GM23338 (cell line): ENCODE data around the gene BHLHA15. TPM values are rescaled to one million over a fixed set of nuclear protein-coding genes. Genes with fewer than 3 reads are reported as not detected.

Experiments used
- ATAC-seq: fragments of 200-7000 bp; cut with Tn5 transposase; 3 replicates; pipeline ENCODE4 v1.9.1; 2020
- DNase-seq: peaks from one replicate; pipeline ENCODE4 v3.0.0-alpha.2; 2015; ENCODE audit warnings: low spot score
- H2AFZ ChIP-seq: fragments of 200-600 bp; sonication (generic); 2 replicates; pipeline ENCODE4 v1.8.0; 2016; ENCODE audit warnings: antibody characterized with exemption, mild to moderate bottlenecking, moderate library complexity
- H3F3A ChIP-seq: fragments of 200-600 bp; sonication (generic); replicated peaks from 2 replicates; pipeline ENCODE4 v1.8.0; 2017; ENCODE audit warnings: antibody characterized with exemption, mixed run types, low read depth
- H3K27ac ChIP-seq: fragments of 200-600 bp; sonication (generic); 2 replicates; pipeline ENCODE4 v1.6.1; 2016; ENCODE audit warnings: low read depth
- H3K27me3 ChIP-seq: fragments of 200-600 bp; sonication (generic); 2 replicates; pipeline ENCODE4 v1.8.0; 2016; ENCODE audit warnings: mild to moderate bottlenecking, mixed run types, moderate library complexity; ENCODE audit not compliant: insufficient read depth
- H3K36me3 ChIP-seq: fragments of 200-600 bp; sonication (generic); 2 replicates; pipeline ENCODE4 v1.8.0; 2016; ENCODE audit warnings: mild to moderate bottlenecking; ENCODE audit not compliant: insufficient read depth
- H3K4me1 ChIP-seq: fragments of 200-600 bp; sonication (generic); 2 replicates; pipeline ENCODE4 v1.8.0; 2016; ENCODE audit warnings: mild to moderate bottlenecking, moderate library complexity; ENCODE audit not compliant: insufficient read depth
- H3K4me2 ChIP-seq: fragments of 200-600 bp; sonication (generic); 2 replicates; pipeline ENCODE4 v1.7.1; 2017; ENCODE audit warnings: mixed run types
- H3K4me3 ChIP-seq: fragments of 200-600 bp; sonication (generic); 2 replicates; pipeline ENCODE4 v1.6.1; 2016; ENCODE audit warnings: mixed run types
- H3K79me2 ChIP-seq: fragments of 200-600 bp; sonication (generic); replicated peaks from 2 replicates; pipeline ENCODE4 v1.8.0; 2017; ENCODE audit warnings: mild to moderate bottlenecking; ENCODE audit not compliant: insufficient read depth
- H3K9me2 ChIP-seq: fragments of 200-600 bp; sonication (generic); 2 replicates; pipeline ENCODE4 v1.8.0; 2017; ENCODE audit not compliant: insufficient read depth
- H4K20me1 ChIP-seq: fragments of 200-600 bp; sonication (generic); replicated peaks from 2 replicates; pipeline ENCODE4 v1.8.0; 2017; ENCODE audit warnings: mild to moderate bottlenecking; ENCODE audit not compliant: insufficient read depth
- H3K27ac Mint-ChIP-seq: 2 replicates; pipeline ENCODE4 v1.8.0; 2020; ENCODE audit warnings: inconsistent platforms, mild to moderate bottlenecking, moderate library complexity, mixed read lengths
- H3K27me3 Mint-ChIP-seq: 3 replicates; pipeline ENCODE4 v1.8.0; 2022; ENCODE audit warnings: low read depth, mild to moderate bottlenecking, moderate library complexity, mixed read lengths, inconsistent platforms; ENCODE audit not compliant: insufficient read depth, poor library complexity
- H3K36me3 Mint-ChIP-seq: 3 replicates; pipeline ENCODE4 v1.8.0; 2021; ENCODE audit warnings: low read depth, mild to moderate bottlenecking, inconsistent platforms, moderate library complexity, mixed read lengths
- H3K4me1 Mint-ChIP-seq: 3 replicates; pipeline ENCODE4 v1.8.0; 2020; ENCODE audit warnings: mild to moderate bottlenecking, inconsistent platforms, mixed read lengths
- H3K4me3 Mint-ChIP-seq: 3 replicates; pipeline ENCODE4 v1.8.0; 2021; ENCODE audit warnings: moderate library complexity, mild to moderate bottlenecking, inconsistent platforms, mixed read lengths
- H3K9me3 Mint-ChIP-seq: 3 replicates; pipeline ENCODE4 v1.8.0; 2020; ENCODE audit warnings: moderate library complexity, mild to moderate bottlenecking, inconsistent platforms, mixed read lengths
- CREB1 ChIP-seq: fragments of 250-450 bp; sonication (Bioruptor Pico); IDR thresholded peaks from 2 replicates; pipeline ENCODE4 v1.5.0; 2020; ENCODE audit warnings: low read depth, mild to moderate bottlenecking, moderate library complexity
- EZH2 ChIP-seq: fragments of 200-600 bp; sonication (generic); IDR thresholded peaks from one replicate; pipeline ENCODE4 v1.8.0; 2017; ENCODE audit warnings: antibody characterized with exemption, mild to moderate bottlenecking, low read depth; ENCODE audit not compliant: unreplicated experiment
- EZH2phosphoT487 ChIP-seq: fragments of 200-600 bp; sonication (generic); IDR thresholded peaks from one replicate; pipeline ENCODE4 v1.8.1; 2018; ENCODE audit warnings: antibody characterized with exemption; ENCODE audit not compliant: unreplicated experiment
- JUNB ChIP-seq: IDR thresholded peaks from one replicate; pipeline ENCODE4 v1.6.1; 2016; ENCODE audit warnings: antibody characterized with exemption; ENCODE audit not compliant: unreplicated experiment
- STAT1 ChIP-seq: IDR thresholded peaks from one replicate; pipeline ENCODE4 v1.6.1; 2016; ENCODE audit warnings: antibody characterized with exemption; ENCODE audit not compliant: unreplicated experiment
- ZNF331 ChIP-seq: fragments of 250-450 bp; sonication (Bioruptor Pico); IDR thresholded peaks from 2 replicates; pipeline ENCODE4 v1.5.0; 2020; ENCODE audit warnings: low read depth, mild to moderate bottlenecking, moderate library complexity
- polyA plus RNA-seq: library from polyadenylated mRNA; unstranded; fragments of >200 nt; fragmentation: Nextera tagmentation; extraction: Ambion mirVana; gene quantifications from 2 replicates; pipeline ENCODE4 v1.2.1, GENCODE V29; 2016
- total RNA-seq: library from RNA; depleted of rRNA; stranded (reverse); fragments of >200 nt; shearing (Covaris generic); gene quantifications from 2 replicates; pipeline ENCODE4 v1.2.3, GENCODE V29; 2014
- TF ChIP-seq, protein P1 (sequence below): IDR thresholded peaks from 2 replicates; pipeline ENCODE4 v1.6.1; 2016; ENCODE audit warnings: antibody characterized with exemption
- TF ChIP-seq, protein P2 (sequence below): IDR thresholded peaks from one replicate; pipeline ENCODE4 v1.6.1; 2018; ENCODE audit warnings: antibody characterized with exemption; ENCODE audit not compliant: unreplicated experiment
- TF ChIP-seq, protein P3 (sequence below): fragments of 250-450 bp; sonication (Bioruptor Pico); IDR thresholded peaks from 2 replicates; pipeline ENCODE4 v1.5.0; 2020; ENCODE audit warnings: mild to moderate bottlenecking, moderate library complexity

BHLHA15 gene
- total and polyA plus RNA-seq, 2 experiments from 2014 or later, result 1.4 to 8.3 TPM

DNA sequence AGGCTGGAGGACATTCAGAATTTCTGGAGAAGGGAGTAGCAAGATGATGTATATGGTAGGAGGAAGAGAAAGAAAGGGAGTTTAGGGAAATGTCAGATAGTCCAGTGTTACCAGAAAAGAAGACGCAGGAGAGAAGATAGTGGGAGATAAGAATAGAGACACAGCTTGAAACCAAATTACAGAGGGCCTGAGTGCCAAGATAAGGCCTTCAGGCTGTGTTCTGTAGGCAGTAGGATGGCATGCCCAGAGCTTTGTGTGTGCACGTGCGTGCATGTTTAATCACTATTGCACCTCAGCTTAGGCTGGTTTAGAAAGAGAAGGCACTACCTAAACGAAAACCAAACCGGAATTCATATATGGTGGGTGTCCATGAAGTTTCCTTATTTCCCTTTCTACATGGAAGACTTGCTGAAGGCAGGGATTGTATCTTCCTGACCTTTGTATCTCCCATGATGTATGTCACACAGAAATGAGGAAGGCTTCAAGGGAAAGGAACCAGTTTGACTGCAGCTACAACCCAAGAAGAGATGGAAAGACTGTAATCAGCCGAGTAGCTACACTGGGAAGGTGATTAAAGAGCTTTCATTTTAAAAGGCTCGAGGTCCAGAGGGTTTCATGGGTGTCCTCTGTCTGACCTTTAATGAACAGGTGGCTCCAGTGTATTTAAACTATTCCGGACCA lies 35.8 kb upstream of the BHLHA15 start:
- Histone ChIP-seq H4K20me1 (peaks cover 7% of the 10 kb centered on the region), H3K27me3 (no peaks in the 10 kb centered on the region), H3K4me1 (peaks cover 11% of the 10 kb centered on the region), H3K9me2 (no peaks in the 10 kb centered on the region), H3K4me3 (no peak overlapping the region), H3K79me2 (0 out of 2 replicates have a peak, but pooled peaks cover 7% of the 10 kb centered on the region), H3K36me3 (no peaks in the 10 kb centered on the region), H3F3A (0 out of 2 replicates have a peak, but pooled peaks cover 4% of the 10 kb centered on the region), H3K4me2 (no peak overlapping the region), H3K27ac (no peak overlapping the region), H2AFZ (no peak overlapping the region)
- DNase-seq (no peak), ATAC-seq (no peak)
- H3K4me3 Mint-ChIP-seq, result no peak overlapping the region
- peaks cover 14% of the 10 kb centered on the region; the same call in 2 of the 3 replicates for H3K4me1 Mint-ChIP-seq
- peaks cover 6% of the 10 kb centered on the region for H3K27me3 Mint-ChIP-seq
- H3K27ac Mint-ChIP-seq, result no peak overlapping the region
- no peak for TF ChIP-seq STAT1
- TF ChIP-seq CREB1 (CRISPR knock-in tag), result no peak
- no peak for TF ChIP-seq JUNB
- TF ChIP-seq, protein P1, sequence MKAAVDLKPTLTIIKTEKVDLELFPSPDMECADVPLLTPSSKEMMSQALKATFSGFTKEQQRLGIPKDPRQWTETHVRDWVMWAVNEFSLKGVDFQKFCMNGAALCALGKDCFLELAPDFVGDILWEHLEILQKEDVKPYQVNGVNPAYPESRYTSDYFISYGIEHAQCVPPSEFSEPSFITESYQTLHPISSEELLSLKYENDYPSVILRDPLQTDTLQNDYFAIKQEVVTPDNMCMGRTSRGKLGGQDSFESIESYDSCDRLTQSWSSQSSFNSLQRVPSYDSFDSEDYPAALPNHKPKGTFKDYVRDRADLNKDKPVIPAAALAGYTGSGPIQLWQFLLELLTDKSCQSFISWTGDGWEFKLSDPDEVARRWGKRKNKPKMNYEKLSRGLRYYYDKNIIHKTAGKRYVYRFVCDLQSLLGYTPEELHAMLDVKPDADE, result no peak
- TF ChIP-seq EZH2phosphoT487, result no peak
- no peak for TF ChIP-seq ZNF331
- TF ChIP-seq, protein P2, sequence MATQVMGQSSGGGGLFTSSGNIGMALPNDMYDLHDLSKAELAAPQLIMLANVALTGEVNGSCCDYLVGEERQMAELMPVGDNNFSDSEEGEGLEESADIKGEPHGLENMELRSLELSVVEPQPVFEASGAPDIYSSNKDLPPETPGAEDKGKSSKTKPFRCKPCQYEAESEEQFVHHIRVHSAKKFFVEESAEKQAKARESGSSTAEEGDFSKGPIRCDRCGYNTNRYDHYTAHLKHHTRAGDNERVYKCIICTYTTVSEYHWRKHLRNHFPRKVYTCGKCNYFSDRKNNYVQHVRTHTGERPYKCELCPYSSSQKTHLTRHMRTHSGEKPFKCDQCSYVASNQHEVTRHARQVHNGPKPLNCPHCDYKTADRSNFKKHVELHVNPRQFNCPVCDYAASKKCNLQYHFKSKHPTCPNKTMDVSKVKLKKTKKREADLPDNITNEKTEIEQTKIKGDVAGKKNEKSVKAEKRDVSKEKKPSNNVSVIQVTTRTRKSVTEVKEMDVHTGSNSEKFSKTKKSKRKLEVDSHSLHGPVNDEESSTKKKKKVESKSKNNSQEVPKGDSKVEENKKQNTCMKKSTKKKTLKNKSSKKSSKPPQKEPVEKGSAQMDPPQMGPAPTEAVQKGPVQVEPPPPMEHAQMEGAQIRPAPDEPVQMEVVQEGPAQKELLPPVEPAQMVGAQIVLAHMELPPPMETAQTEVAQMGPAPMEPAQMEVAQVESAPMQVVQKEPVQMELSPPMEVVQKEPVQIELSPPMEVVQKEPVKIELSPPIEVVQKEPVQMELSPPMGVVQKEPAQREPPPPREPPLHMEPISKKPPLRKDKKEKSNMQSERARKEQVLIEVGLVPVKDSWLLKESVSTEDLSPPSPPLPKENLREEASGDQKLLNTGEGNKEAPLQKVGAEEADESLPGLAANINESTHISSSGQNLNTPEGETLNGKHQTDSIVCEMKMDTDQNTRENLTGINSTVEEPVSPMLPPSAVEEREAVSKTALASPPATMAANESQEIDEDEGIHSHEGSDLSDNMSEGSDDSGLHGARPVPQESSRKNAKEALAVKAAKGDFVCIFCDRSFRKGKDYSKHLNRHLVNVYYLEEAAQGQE, result no peak
- TF ChIP-seq EZH2, result no peak
- TF ChIP-seq, protein P3, sequence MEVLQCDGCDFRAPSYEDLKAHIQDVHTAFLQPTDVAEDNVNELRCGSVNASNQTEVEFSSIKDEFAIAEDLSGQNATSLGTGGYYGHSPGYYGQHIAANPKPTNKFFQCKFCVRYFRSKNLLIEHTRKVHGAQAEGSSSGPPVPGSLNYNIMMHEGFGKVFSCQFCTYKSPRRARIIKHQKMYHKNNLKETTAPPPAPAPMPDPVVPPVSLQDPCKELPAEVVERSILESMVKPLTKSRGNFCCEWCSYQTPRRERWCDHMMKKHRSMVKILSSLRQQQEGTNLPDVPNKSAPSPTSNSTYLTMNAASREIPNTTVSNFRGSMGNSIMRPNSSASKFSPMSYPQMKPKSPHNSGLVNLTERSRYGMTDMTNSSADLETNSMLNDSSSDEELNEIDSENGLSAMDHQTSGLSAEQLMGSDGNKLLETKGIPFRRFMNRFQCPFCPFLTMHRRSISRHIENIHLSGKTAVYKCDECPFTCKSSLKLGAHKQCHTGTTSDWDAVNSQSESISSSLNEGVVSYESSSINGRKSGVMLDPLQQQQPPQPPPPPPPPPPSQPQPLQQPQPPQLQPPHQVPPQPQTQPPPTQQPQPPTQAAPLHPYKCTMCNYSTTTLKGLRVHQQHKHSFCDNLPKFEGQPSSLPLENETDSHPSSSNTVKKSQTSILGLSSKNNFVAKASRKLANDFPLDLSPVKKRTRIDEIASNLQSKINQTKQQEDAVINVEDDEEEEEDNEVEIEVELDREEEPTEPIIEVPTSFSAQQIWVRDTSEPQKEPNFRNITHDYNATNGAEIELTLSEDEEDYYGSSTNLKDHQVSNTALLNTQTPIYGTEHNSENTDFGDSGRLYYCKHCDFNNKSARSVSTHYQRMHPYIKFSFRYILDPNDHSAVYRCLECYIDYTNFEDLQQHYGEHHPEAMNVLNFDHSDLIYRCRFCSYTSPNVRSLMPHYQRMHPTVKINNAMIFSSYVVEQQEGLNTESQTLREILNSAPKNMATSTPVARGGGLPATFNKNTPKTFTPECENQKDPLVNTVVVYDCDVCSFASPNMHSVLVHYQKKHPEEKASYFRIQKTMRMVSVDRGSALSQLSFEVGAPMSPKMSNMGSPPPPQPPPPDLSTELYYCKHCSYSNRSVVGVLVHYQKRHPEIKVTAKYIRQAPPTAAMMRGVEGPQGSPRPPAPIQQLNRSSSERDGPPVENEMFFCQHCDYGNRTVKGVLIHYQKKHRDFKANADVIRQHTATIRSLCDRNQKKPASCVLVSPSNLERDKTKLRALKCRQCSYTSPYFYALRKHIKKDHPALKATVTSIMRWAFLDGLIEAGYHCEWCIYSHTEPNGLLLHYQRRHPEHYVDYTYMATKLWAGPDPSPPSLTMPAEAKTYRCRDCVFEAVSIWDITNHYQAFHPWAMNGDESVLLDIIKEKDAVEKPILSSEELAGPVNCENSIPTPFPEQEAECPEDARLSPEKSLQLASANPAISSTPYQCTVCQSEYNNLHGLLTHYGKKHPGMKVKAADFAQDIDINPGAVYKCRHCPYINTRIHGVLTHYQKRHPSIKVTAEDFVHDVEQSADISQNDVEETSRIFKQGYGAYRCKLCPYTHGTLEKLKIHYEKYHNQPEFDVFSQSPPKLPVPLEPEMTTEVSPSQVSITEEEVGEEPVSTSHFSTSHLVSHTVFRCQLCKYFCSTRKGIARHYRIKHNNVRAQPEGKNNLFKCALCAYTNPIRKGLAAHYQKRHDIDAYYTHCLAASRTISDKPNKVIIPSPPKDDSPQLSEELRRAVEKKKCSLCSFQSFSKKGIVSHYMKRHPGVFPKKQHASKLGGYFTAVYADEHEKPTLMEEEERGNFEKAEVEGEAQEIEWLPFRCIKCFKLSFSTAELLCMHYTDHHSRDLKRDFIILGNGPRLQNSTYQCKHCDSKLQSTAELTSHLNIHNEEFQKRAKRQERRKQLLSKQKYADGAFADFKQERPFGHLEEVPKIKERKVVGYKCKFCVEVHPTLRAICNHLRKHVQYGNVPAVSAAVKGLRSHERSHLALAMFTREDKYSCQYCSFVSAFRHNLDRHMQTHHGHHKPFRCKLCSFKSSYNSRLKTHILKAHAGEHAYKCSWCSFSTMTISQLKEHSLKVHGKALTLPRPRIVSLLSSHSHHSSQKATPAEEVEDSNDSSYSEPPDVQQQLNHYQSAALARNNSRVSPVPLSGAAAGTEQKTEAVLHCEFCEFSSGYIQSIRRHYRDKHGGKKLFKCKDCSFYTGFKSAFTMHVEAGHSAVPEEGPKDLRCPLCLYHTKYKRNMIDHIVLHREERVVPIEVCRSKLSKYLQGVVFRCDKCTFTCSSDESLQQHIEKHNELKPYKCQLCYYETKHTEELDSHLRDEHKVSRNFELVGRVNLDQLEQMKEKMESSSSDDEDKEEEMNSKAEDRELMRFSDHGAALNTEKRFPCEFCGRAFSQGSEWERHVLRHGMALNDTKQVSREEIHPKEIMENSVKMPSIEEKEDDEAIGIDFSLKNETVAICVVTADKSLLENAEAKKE (CRISPR knock-in tag), result no peak
- H3K36me3 Mint-ChIP-seq, result peaks cover 12% of the 10 kb centered on the region
- no peaks in the 10 kb centered on the region for H3K9me3 Mint-ChIP-seq
